Osteoblast (primary cell): Measurements from ENCODE around the gene CPEB4. TPM values are rescaled to one million over a fixed set of nuclear protein-coding genes. Genes with fewer than 3 reads are reported as not detected.

Source experiments
- DNase-seq: peaks from one replicate; pipeline ENCODE4 v3.0.0; 2011; ENCODE audit warnings: low spot score, mixed read lengths; ENCODE audit not compliant: insufficient read length; ENCODE audit errors: missing footprints
- H2AFZ ChIP-seq: 2 replicates; pipeline ENCODE4 v1.6.0; 2011; ENCODE audit warnings: mild to moderate bottlenecking, low read length
- H3K27ac ChIP-seq: 2 replicates; pipeline ENCODE4 v1.5.1; 2011; ENCODE audit warnings: mild to moderate bottlenecking, low read depth, low read length, moderate library complexity
- H3K27me3 ChIP-seq: 2 replicates; pipeline ENCODE4 v1.6.0; 2012; ENCODE audit warnings: mild to moderate bottlenecking, control low read depth, inconsistent platforms, low read length, moderate library complexity; ENCODE audit not compliant: insufficient read depth
- H3K36me3 ChIP-seq: 2 replicates; pipeline ENCODE4 v1.5.1; 2011; ENCODE audit warnings: mild to moderate bottlenecking, low read length, control low read depth, moderate library complexity; ENCODE audit not compliant: insufficient read depth
- H3K4me1 ChIP-seq: 2 replicates; pipeline ENCODE4 v1.5.1; 2011; ENCODE audit warnings: mild to moderate bottlenecking, low read length, control low read depth, moderate library complexity; ENCODE audit not compliant: insufficient read depth
- H3K4me2 ChIP-seq: 2 replicates; pipeline ENCODE4 v1.6.0; 2011; ENCODE audit warnings: mild to moderate bottlenecking, low read length; ENCODE audit not compliant: insufficient read depth
- H3K4me3 ChIP-seq: fragments of 200-600 bp; sonication (generic); 3 replicates; pipeline ENCODE4 v1.5.1; 2012; ENCODE audit warnings: mild to moderate bottlenecking, low read length, inconsistent platforms; ENCODE audit not compliant: insufficient read depth
- H3K79me2 ChIP-seq: 2 replicates; pipeline ENCODE4 v1.6.0; 2012; ENCODE audit warnings: mild to moderate bottlenecking, low read length, control low read depth, inconsistent platforms; ENCODE audit not compliant: insufficient read depth
- H3K9me3 ChIP-seq: 2 replicates; pipeline ENCODE4 v1.5.1; 2011; ENCODE audit warnings: low read depth, low read length, control low read depth
- H4K20me1 ChIP-seq: 2 replicates; pipeline ENCODE4 v1.6.0; 2012; ENCODE audit warnings: mild to moderate bottlenecking, low read length, control low read depth; ENCODE audit not compliant: insufficient read depth
- total RNA-seq: library from RNA; depleted of rRNA; stranded (reverse); fragments of >200 nt; gene quantifications from 2 replicates; pipeline ENCODE4 v1.2.3, GENCODE V29; 2012
- TF ChIP-seq, protein P1 (sequence below): IDR thresholded peaks from 2 replicates; pipeline ENCODE4 v1.5.1; 2011; ENCODE audit warnings: mild to moderate bottlenecking, low read depth, low read length, moderate library complexity; ENCODE audit errors: extremely low read depth

Gene CPEB4
- total RNA-seq, 1 donor, result 41.6 TPM

DNA sequence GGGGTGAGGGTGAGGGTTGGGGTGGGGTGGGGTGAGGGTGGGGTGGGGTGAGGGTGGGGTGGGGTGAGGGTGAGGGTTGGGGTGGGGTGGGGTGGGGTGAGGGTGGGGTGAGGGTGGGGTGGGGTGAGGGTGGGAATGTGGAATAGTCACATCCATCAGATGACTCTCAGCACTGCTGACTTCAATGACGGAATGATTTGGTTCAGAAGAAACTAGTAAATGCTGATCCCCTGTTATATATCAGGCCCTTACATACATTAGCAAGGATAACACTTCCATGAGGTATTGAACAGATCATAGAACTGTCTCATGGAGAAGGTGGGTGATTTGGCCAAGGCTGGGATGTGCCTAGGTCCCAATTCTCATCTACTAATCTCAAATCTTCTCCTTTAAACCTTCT is 76.4 kb downstream of the CPEB4 start:
- peak; percentile 50 for DNase-seq
- Histone ChIP-seq H3K9me3 (no peaks in the 10 kb centered on the region), H3K27me3 (no peaks in the 10 kb centered on the region), H2AFZ (no peak overlapping the region), H3K79me2 (no peaks in the 10 kb centered on the region), H3K4me3 (no peak overlapping the region), H3K36me3 (no peaks in the 10 kb centered on the region), H3K4me2 (no peak overlapping the region), H4K20me1 (no peaks in the 10 kb centered on the region), H3K27ac (no peak overlapping the region), H3K4me1 (peaks cover 14% of the 10 kb centered on the region)
- TF ChIP-seq, protein P1, sequence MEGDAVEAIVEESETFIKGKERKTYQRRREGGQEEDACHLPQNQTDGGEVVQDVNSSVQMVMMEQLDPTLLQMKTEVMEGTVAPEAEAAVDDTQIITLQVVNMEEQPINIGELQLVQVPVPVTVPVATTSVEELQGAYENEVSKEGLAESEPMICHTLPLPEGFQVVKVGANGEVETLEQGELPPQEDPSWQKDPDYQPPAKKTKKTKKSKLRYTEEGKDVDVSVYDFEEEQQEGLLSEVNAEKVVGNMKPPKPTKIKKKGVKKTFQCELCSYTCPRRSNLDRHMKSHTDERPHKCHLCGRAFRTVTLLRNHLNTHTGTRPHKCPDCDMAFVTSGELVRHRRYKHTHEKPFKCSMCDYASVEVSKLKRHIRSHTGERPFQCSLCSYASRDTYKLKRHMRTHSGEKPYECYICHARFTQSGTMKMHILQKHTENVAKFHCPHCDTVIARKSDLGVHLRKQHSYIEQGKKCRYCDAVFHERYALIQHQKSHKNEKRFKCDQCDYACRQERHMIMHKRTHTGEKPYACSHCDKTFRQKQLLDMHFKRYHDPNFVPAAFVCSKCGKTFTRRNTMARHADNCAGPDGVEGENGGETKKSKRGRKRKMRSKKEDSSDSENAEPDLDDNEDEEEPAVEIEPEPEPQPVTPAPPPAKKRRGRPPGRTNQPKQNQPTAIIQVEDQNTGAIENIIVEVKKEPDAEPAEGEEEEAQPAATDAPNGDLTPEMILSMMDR, result no peak

DNA sequence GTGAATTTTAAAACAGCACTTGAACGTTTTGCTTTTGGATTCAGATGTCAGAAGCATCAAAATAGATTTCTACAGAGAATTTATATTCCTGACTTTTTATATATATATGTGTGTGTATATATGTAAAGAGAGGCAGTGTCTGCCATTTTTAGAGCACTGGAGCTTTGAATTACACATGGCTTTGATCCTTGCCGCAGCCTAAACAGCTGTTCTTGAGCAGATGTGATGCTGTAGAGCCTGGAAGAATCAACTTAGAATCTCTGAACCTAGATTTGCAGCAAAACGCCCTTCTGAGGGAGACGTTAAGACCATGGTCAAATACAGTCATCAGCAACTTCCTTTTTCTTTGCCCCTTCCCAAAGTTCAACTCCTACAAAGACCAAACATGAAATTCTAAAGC is 79.1 kb downstream of the CPEB4 start:
- Histone ChIP-seq H3K27me3 (no peaks in the 10 kb centered on the region), H3K36me3 (no peaks in the 10 kb centered on the region), H3K79me2 (no peaks in the 10 kb centered on the region), H3K4me2 (no peak overlapping the region), H3K9me3 (no peaks in the 10 kb centered on the region), H3K4me3 (no peak overlapping the region), H2AFZ (no peak overlapping the region), H3K27ac (no peak overlapping the region), H4K20me1 (no peaks in the 10 kb centered on the region), H3K4me1 (peaks cover 19% of the 10 kb centered on the region)
- TF ChIP-seq, protein P1, result no peak
- no peak for DNase-seq

DNA sequence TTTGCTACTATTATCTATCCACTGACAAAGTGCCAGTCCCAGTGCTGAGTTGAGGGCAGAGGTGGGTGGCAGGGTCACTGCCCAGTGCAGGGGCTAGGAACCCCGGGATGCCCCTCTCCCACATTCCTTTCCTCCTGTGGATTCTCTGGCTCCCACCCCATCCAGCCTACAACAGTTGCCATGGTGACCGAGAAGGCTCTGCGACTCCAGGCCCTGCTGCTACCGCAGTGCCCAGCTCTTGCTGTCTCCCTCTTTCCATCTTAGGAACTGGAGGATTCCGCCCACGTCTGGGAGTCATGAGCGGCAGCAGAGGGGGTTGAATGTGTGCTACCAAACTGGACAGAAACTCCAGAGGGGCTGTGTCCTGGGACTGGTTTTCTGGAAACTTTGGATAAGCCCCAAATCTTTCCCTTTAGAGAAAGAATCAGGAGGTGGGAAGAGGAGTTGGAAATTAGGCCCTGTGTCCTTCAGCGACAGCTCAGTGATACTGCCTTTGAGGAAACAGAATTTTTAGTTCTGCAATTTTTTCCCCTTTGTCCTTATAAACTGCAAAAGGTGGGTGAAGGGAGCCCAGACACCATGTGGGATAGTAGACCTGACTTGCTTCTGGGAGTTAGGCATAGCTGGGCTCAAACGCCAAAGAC is 80.1 kb downstream of the CPEB4 start:
- Histone ChIP-seq H4K20me1 (no peaks in the 10 kb centered on the region), H2AFZ (no peak overlapping the region), H3K79me2 (no peaks in the 10 kb centered on the region), H3K27me3 (no peaks in the 10 kb centered on the region), H3K4me3 (no peak overlapping the region), H3K36me3 (no peaks in the 10 kb centered on the region), H3K4me2 (no peak overlapping the region), H3K27ac (no peak overlapping the region), H3K4me1 (peaks cover 17% of the 10 kb centered on the region), H3K9me3 (no peaks in the 10 kb centered on the region)
- DNase-seq, result peak; percentile 84
- TF ChIP-seq, protein P1, result no peak

DNA sequence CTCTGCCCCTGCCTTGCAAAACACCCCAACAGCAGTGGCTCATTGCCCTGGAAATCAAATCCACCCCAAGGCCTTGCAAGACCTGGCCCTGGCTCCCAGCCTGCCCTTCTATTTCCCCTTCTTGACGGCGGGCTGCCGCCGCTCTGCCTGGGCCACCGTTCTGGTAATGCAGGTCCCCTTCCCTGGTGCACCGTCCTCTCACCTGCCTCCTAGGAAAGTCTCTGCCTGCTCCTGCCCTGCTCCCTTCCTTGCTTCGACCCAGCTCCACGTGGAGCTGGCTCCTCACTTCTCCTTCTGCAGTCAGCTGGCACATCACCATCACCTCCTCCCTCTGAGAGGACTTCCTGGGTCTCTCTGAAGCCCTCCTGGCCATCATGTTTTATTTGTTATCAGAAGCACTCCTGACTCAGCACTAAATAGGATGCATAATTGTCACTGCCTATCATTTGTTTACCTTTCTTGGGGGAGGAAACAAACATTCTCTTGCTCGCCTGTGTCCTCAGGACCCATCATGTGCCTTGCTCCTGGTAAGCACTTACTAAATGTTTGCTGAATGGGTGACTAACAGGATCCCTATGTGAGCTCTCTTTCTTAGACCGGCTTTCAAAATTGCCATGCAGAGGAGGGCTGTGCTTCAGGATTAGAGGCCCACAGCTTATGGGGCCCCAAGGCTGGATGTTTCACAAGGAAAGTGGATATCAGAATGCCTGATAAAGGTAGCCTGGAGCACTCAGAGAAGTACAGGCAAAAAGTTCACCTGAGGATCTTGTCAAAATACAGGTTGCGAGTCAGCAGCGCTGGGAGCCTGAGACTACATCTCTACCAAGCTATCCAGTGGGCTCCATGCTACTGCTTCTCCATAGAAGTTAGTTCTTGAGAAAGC is 81.3 kb downstream of the CPEB4 start:
- H3K27ac ChIP-seq, result no peak overlapping the region

More for the DNA sequence above, 81.3 kb downstream of the CPEB4 start:
- TF ChIP-seq, protein P1, result no peak
- Histone ChIP-seq H4K20me1 (no peaks in the 10 kb centered on the region), H2AFZ (peak overlapping the region; percentile 12), H3K27me3 (no peaks in the 10 kb centered on the region), H3K9me3 (no peaks in the 10 kb centered on the region), H3K4me3 (no peak overlapping the region), H3K4me2 (no peak overlapping the region), H3K79me2 (no peaks in the 10 kb centered on the region), H3K36me3 (no peaks in the 10 kb centered on the region), H3K4me1 (peaks cover 17% of the 10 kb centered on the region)
- DNase-seq, result peak; percentile 94
